Neural crest cell (in vitro differentiated cells): Measurements from ENCODE around the gene UXS1. TPM values are rescaled to one million over a fixed set of nuclear protein-coding genes. Genes with fewer than 3 reads are reported as not detected.

Experiments
- DNase-seq: peaks from one replicate; pipeline ENCODE4 v3.0.0; 2021; ENCODE audit warnings: low read depth, mixed read lengths, low spot score
- H3K27ac Mint-ChIP-seq: one replicate; pipeline ENCODE4 v1.8.0; 2021; ENCODE audit warnings: mild to moderate bottlenecking, mixed read lengths; ENCODE audit not compliant: unreplicated experiment
- H3K27me3 Mint-ChIP-seq: 2 replicates; pipeline ENCODE4 v1.8.0; 2021; ENCODE audit warnings: low read depth, mild to moderate bottlenecking, mixed read lengths
- H3K36me3 Mint-ChIP-seq: 2 replicates; pipeline ENCODE4 v1.8.0; 2021; ENCODE audit warnings: low read depth, mild to moderate bottlenecking, mixed read lengths
- H3K4me1 Mint-ChIP-seq: 2 replicates; pipeline ENCODE4 v1.8.0; 2021; ENCODE audit warnings: mixed read lengths
- H3K4me3 Mint-ChIP-seq: one replicate; pipeline ENCODE4 v1.8.0; 2021; ENCODE audit warnings: mild to moderate bottlenecking, mixed read lengths
- H3K9me3 Mint-ChIP-seq: 2 replicates; pipeline ENCODE4 v1.8.0; 2021; ENCODE audit warnings: mixed read lengths
- total RNA-seq: library from RNA; stranded (reverse); gene quantifications from 2 replicates; pipeline ENCODE4 v1.2.1, GENCODE V29; 2021
- TF ChIP-seq, protein P1 (sequence below): fragments of 200-600 bp; sonication (generic); conservative IDR thresholded peaks from 2 replicates; pipeline ENCODE4 v1.5.0; 2021; ENCODE audit warnings: antibody characterized with exemption, mild to moderate bottlenecking

UXS1 gene
- total RNA-seq, 1 donor from 2014 or later: 55.4 TPM

DNA sequence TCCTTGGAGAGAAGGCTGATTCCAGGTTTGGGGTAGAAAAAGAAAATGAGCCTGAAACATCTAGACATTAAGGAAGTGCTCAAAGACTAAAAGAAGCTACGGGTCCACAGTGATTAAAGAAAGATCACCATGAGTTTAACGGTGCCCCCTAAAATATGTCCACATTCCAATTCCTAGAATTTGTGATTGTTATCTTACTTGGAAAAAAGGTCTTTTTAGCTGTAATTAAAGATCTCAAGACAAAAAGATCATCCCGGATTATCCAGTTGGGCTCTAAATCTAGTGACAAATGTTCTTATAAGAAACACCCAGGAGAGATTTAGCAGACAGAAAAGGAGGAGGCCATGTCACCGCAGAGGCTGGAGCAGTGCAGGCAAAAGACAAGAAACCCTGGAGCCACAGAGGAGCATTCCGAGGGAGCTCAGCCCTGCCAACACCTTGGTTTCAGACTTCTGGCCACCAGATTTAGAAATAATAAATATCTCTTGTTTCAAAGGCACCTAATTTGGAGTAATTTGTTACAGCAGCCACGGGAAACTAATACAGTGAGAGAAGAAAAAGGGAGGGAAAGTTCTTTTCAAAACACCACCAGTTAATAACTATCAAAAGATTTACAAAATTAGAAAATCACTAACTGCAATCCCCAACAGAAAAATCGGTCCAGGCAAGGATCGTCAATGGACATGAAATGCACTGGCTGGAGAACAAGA lies 8.5 kb downstream of the UXS1 start:
- Mint-ChIP-seq H3K4me1 (peaks cover 45% of the 10 kb centered on the region), H3K36me3 (peaks cover 10% of the 10 kb centered on the region), H3K9me3 (no peaks in the 10 kb centered on the region), H3K27me3 (no peaks in the 10 kb centered on the region), H3K4me3 (no peak overlapping the region), H3K27ac (no peak overlapping the region)
- no peak for DNase-seq
- TF ChIP-seq, protein P1, sequence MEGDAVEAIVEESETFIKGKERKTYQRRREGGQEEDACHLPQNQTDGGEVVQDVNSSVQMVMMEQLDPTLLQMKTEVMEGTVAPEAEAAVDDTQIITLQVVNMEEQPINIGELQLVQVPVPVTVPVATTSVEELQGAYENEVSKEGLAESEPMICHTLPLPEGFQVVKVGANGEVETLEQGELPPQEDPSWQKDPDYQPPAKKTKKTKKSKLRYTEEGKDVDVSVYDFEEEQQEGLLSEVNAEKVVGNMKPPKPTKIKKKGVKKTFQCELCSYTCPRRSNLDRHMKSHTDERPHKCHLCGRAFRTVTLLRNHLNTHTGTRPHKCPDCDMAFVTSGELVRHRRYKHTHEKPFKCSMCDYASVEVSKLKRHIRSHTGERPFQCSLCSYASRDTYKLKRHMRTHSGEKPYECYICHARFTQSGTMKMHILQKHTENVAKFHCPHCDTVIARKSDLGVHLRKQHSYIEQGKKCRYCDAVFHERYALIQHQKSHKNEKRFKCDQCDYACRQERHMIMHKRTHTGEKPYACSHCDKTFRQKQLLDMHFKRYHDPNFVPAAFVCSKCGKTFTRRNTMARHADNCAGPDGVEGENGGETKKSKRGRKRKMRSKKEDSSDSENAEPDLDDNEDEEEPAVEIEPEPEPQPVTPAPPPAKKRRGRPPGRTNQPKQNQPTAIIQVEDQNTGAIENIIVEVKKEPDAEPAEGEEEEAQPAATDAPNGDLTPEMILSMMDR: no peak

DNA sequence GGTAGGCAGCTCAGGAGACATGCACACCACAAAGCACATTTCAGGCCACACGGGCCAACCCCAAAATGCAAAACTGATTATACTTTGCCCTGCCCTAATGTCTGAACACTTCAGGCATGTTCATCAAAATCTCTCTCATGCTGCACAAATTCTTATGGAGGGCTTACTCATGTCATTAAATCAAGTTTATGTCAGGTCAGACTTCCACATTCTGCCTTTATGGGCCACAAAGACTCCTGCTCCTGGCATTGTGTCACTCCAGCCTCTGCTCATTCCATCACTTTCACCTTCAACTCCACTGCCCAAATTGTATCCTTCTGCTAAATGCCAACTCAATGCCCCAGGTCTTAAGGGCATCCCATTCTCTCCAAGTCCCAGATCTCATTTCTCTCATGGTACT lies 9.2 kb downstream of the UXS1 start:
- Mint-ChIP-seq H3K9me3 (no peaks in the 10 kb centered on the region), H3K4me3 (no peak overlapping the region), H3K27ac (no peak overlapping the region), H3K4me1 (peaks cover 41% of the 10 kb centered on the region), H3K36me3 (peaks cover 10% of the 10 kb centered on the region), H3K27me3 (no peaks in the 10 kb centered on the region)
- TF ChIP-seq, protein P1: no peak
- no peak for DNase-seq

DNA sequence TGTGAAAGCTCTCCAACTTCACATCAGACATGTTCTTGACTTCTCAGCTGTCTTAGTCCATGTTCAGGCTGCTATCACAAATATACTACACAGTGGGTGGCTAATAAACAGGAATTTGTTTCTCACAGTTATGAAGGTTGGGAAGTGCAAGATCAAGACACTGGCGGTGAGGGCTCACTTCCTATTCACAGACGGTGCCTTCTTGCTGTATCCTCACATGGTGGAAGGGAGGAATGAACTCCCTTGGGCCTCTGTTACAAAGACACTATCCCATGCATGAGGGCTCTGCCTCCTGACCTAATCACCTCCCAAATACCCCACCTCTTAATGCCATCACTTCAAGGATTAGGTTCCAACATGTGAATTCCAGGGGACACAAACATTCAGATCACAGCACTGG lies 9.7 kb downstream of the UXS1 start:
- Mint-ChIP-seq H3K9me3 (no peaks in the 10 kb centered on the region), H3K36me3 (peaks cover 10% of the 10 kb centered on the region), H3K27me3 (no peaks in the 10 kb centered on the region), H3K4me3 (no peak overlapping the region), H3K4me1 (peaks cover 38% of the 10 kb centered on the region), H3K27ac (no peak overlapping the region)
- TF ChIP-seq, protein P1: no peak
- no peak for DNase-seq

DNA sequence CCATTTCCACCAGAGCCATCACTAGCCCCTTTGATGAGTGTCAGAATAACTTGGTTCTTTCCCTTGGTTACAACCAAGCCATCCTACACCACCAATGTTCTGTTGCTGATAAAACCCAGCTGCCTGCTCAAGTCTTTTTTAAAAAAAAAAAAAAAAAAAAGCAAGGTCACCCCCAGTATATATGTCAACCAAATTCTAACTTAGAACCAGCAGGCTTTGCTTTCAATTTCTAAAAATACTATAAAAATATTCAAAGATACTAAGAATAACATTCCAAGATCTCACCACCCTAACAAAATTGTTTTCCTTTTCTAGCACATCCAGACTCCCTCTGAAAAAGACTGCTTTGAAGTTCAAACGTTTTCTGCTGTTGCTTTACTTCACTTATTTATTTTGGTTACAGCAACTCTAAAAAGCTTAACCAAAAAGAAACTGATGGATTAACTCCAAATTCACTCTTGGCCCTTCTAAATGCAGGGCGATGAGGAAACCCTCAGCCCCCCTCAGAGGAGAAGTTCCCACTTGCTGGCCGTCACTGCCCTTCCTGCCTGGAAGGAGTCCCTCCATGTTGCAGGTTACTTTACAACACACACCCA lies 10.9 kb downstream of the UXS1 start:
- Mint-ChIP-seq H3K36me3 (peaks cover 8% of the 10 kb centered on the region), H3K4me3 (no peak overlapping the region), H3K27ac (no peak overlapping the region), H3K9me3 (no peaks in the 10 kb centered on the region), H3K27me3 (no peaks in the 10 kb centered on the region), H3K4me1 (peaks cover 29% of the 10 kb centered on the region)
- TF ChIP-seq, protein P1: no peak
- no peak for DNase-seq

DNA sequence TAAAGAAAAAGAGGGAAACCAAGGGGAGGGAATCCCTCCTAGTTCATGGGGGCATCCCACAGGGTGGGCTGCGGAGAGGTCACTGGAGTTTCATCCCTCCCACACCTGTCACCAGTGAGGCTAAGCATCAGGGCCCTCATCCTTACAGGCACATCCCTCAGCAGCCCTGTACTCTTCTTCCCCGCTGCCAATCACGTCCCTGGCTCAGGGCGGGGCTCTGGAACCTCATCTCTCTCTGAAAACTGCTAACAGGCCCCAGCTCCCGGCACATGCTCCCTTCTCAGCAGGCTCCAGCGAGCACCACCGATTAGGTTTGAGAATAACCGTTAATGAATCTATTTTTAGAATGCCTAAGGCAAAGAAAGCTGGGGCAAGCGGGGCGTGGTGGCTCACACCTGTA lies 13.0 kb downstream of the UXS1 start:
- Mint-ChIP-seq H3K9me3 (no peaks in the 10 kb centered on the region), H3K4me3 (no peak overlapping the region), H3K4me1 (peaks cover 26% of the 10 kb centered on the region), H3K36me3 (peaks cover 8% of the 10 kb centered on the region), H3K27ac (no peak overlapping the region), H3K27me3 (no peaks in the 10 kb centered on the region)
- DNase-seq: no peak
- TF ChIP-seq, protein P1: no peak
